Endothelial cell of umbilical vein (primary cell): ENCODE measurements around the gene ETFB. TPM values are rescaled to one million over a fixed set of nuclear protein-coding genes. Genes with fewer than 3 reads are reported as not detected.

Experiments used
- BruUV-seq: library from RNA; stranded (reverse); fragments of 400-500 nt; replicated peaks from 2 replicates; lab custom pipeline; 2021; lab: Mats Ljungman, UMichigan
- CTCF ChIA-PET: fragments of 300-600, 350-600 bp; sonication (Branson Sonifier 250); formaldehyde crosslinking; loops from one replicate; lab custom pipeline; 2021; ENCODE audit warnings: antibody characterized with exemption, inconsistent platforms; lab: Charles Lee
- POLR2A ChIA-PET: fragments of 300-600, 350-600 bp; sonication (Branson Sonifier 250); formaldehyde crosslinking; loops from one replicate; lab custom pipeline; 2021; ENCODE audit warnings: antibody characterized with exemption, inconsistent platforms; lab: Charles Lee
- DNase-seq: peaks from one replicate; pipeline ENCODE4 v3.0.0-alpha.2; 2011; ENCODE audit warnings: low read depth, low spot score
- FAIRE-seq: peaks from 2 replicates; lab custom pipeline; 2011; peaks lifted over from hg19 to GRCh38; lab: Jason Lieb, UNC
- H2AFZ ChIP-seq: 2 replicates; pipeline ENCODE4 v1.6.0; 2012; ENCODE audit warnings: low read depth, low read length, control low read depth, inconsistent platforms
- H3K27ac ChIP-seq: 2 replicates; pipeline ENCODE4 v1.5.1; 2011; ENCODE audit warnings: low read depth, mild to moderate bottlenecking, control low read depth, low read length, moderate library complexity; ENCODE audit not compliant: insufficient read depth
- H3K27me3 ChIP-seq, 2 experiments: 2 replicates each; pipeline versions ENCODE4 v1.6.0 to v1.6.1; 2011; ENCODE audit warnings: low read length in 2 of 2, mixed read lengths in 1 of 2; ENCODE audit not compliant: control insufficient read depth in 2 of 2, insufficient read depth in 2 of 2
- H3K36me3 ChIP-seq, 2 experiments: 2 replicates in 1 of 2; 3 replicates in 1 of 2; pipeline ENCODE4 v1.5.1; 2011; ENCODE audit warnings: low read length in 2 of 2, mild to moderate bottlenecking in 1 of 2, moderate library complexity in 1 of 2; ENCODE audit not compliant: control insufficient read depth in 2 of 2, insufficient read depth in 2 of 2; ENCODE audit errors: extremely low read depth in 1 of 2
- H3K4me1 ChIP-seq: 3 replicates; pipeline ENCODE4 v1.5.1; 2011; ENCODE audit warnings: mild to moderate bottlenecking, low read length; ENCODE audit not compliant: control insufficient read depth, insufficient read depth; ENCODE audit errors: extremely low read depth
- H3K4me2 ChIP-seq: 2 replicates; pipeline ENCODE4 v1.6.1; 2011; ENCODE audit warnings: low read length, control low read depth, mixed read lengths; ENCODE audit not compliant: insufficient read depth
- H3K4me3 ChIP-seq, 3 experiments: fragments of 200-600 bp in 1 of 3; sonication (generic), shearing (Covaris generic) in 1 of 3; replicated peaks in 1 of 3; 2 replicates each; pipeline ENCODE4 v1.5.1; 2011 to 2016; ENCODE audit warnings: control low read depth in 3 of 3, low read length in 3 of 3, mild to moderate bottlenecking in 2 of 3, inconsistent platforms in 1 of 3, low read depth in 1 of 3, moderate library complexity in 1 of 3; ENCODE audit not compliant: insufficient read depth in 1 of 3
- H3K79me2 ChIP-seq: 2 replicates; pipeline ENCODE4 v1.6.0; 2012; ENCODE audit warnings: low read length, inconsistent platforms; ENCODE audit not compliant: control insufficient read depth, insufficient read depth
- H3K9ac ChIP-seq: replicated peaks from 2 replicates; pipeline ENCODE3; 2011; ENCODE audit warnings: low read length, control low read depth; ENCODE audit not compliant: insufficient read depth; ENCODE audit errors: extremely low read depth
- H3K9me1 ChIP-seq: replicated peaks from 3 replicates; pipeline ENCODE4 v1.6.0; 2011; ENCODE audit warnings: mild to moderate bottlenecking, low read length; ENCODE audit not compliant: control insufficient read depth, insufficient read depth; ENCODE audit errors: extremely low read depth
- H3K9me3 ChIP-seq: replicated peaks from 2 replicates; pipeline ENCODE4 v1.5.1; 2012; ENCODE audit warnings: low read length, inconsistent platforms; ENCODE audit not compliant: control insufficient read depth, insufficient read depth
- H4K20me1 ChIP-seq: replicated peaks from 2 replicates; pipeline ENCODE3; 2011; ENCODE audit warnings: mild to moderate bottlenecking, low read length; ENCODE audit not compliant: control insufficient read depth, insufficient read depth; ENCODE audit errors: extremely low read depth
- EZH2 ChIP-seq: IDR thresholded peaks from 2 replicates; pipeline ENCODE4 v1.6.1; 2012; ENCODE audit warnings: borderline replicate concordance, low read depth, mild to moderate bottlenecking, moderate library complexity, low read length, inconsistent platforms; ENCODE audit not compliant: severe bottlenecking
- FOS ChIP-seq: IDR thresholded peaks from 2 replicates; pipeline ENCODE4 v1.6.1; 2011; ENCODE audit warnings: mild to moderate bottlenecking, low read length, moderate library complexity, borderline replicate concordance; ENCODE audit not compliant: insufficient read depth
- GATA2 ChIP-seq: IDR thresholded peaks from 2 replicates; pipeline ENCODE4 v1.7.0; 2011; ENCODE audit warnings: low read depth, mild to moderate bottlenecking, moderate library complexity, mixed read lengths, low read length; ENCODE audit not compliant: insufficient read length, insufficient read depth
- JUN ChIP-seq: IDR thresholded peaks from 2 replicates; pipeline ENCODE4 v1.6.1; 2011; ENCODE audit warnings: borderline replicate concordance, low read depth; ENCODE audit not compliant: insufficient read length, insufficient read depth
- MYC ChIP-seq: IDR thresholded peaks from one replicate; pipeline ENCODE4 v1.6.1; 2011; ENCODE audit warnings: mild to moderate bottlenecking, low read depth, low read length
- POLR2A ChIP-seq: IDR thresholded peaks from 2 replicates; pipeline ENCODE4 v1.6.1; 2012; ENCODE audit warnings: low read depth, mild to moderate bottlenecking, control low read depth, low read length
- POLR2AphosphoS5 ChIP-seq: IDR thresholded peaks from 2 replicates; pipeline ENCODE4 v1.6.1; 2012; ENCODE audit warnings: low read depth, mild to moderate bottlenecking, control low read depth, low read length, moderate library complexity; ENCODE audit not compliant: insufficient read depth
- dilution Hi-C: fragments of 300-500 bp; cut with MboI; formaldehyde crosslinking; loops from one replicate; pipeline ENCODE4 v1.15.0; 2019; ENCODE audit warnings: low sequenced_read_pairs; ENCODE audit not compliant: extremely low pct_ligation_motif_present
- intact Hi-C: fragments of 100-400 bp; cut with micrococcal nuclease; formaldehyde crosslinking; loops from one replicate; pipeline ENCODE4 v1.10.0; 2022
- polyA plus RNA-seq, 4 experiments: library from polyadenylated mRNA; depleted of rRNA in 3 of 4; stranded (reverse) in 3 of 4; unstranded in 1 of 4; fragments of >200 nt; gene quantifications; 2 replicates each; pipeline versions ENCODE4 v1.2.1 to v1.2.3, GENCODE V29; 2011 to 2012; ENCODE audit warnings: missing spikeins in 1 of 4
- total RNA-seq: library from RNA; stranded (reverse); gene quantifications from 2 replicates; pipeline ENCODE4 v1.2.3, GENCODE V29; 2021
- TF ChIP-seq, protein P1 (sequence below), 2 donors: IDR thresholded peaks; 1 replicate in 1 of 2; 2 replicates in 1 of 2; pipeline ENCODE4 v1.5.1; 2011; ENCODE audit warnings: low read length in 2 of 2, mild to moderate bottlenecking in 2 of 2, moderate library complexity in 2 of 2, control low read depth in 1 of 2, inconsistent platforms in 1 of 2, low read depth in 1 of 2; ENCODE audit not compliant: insufficient read depth in 1 of 2; ENCODE audit errors: extremely low read depth in 1 of 2
- TF ChIP-seq, protein P2 (sequence below): IDR thresholded peaks from 2 replicates; pipeline ENCODE4 v1.6.1; 2011; ENCODE audit not compliant: insufficient read depth, insufficient read length

The ETFB gene
- total and polyA plus RNA-seq, 2 donors (not counting 3 experiments of a cell fraction or from before 2014, with no cell fraction given) = 54.1 to 99.2 TPM

DNA sequence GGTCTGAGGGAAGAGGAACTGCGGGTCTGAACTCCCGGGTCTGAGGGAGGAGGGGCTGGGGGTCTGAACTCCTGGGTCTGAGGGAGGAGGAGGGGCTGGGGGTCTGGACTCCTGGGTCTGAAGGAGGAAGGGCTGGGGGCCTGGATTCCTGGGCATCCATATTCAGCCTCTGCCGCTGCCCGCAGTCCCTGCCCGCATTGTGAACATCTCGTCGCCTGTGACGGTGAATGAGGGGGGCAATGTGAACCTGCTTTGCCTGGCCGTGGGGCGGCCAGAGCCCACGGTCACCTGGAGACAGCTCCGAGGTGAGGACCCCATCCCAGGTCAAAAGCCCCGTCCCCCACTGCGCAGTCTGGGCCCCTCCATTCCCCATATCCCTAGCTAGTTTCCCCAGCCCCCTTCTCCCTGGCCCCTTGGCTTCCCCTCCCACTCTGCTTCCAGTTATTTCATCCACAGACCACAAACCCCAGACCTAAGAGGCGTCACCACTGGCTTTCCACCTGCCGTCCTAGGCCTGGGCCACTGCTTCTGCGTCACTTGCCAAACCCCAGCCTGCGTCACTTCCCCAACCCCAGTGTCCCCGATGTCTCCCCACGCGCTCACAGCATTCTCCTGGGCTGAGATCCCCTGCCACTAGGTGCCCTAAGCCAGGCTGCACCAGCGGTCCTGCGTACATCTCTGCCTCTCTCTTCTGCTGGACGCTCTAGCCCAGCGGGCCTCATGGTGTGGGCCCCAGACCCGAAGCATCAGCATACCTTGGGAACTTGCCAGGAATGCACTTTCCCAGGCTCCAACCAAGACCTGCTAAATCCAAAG is 40.8 kb downstream of the ETFB start:
- Histone ChIP-seq H3K27ac (no peak overlapping the region), H2AFZ (no peak overlapping the region), H3K9ac (no peak overlapping the region), H3K4me2 (no peak overlapping the region), H3K4me1 (no peaks in the 10 kb centered on the region), H3K9me1 (no peaks in the 10 kb centered on the region), H3K79me2 (no peaks in the 10 kb centered on the region), H3K4me3 (no peak overlapping the region), H4K20me1 (no peaks in the 10 kb centered on the region), H3K9me3 (no peaks in the 10 kb centered on the region), H3K36me3 (no peaks in the 10 kb centered on the region), H3K27me3 (peaks cover 6 to 7% of the 10 kb centered on the region in 2 experiments)
- DNase-seq (no peak), FAIRE-seq (no peak)
- intact Hi-C loops (loop anchor here (5.0 kb wide), 1 partner anchor 42 kb away; the partner anchor contains the start of genes CLDND2 and ETFB), dilution Hi-C loops (no loop called here)
- no TSS peak for BruUV-seq
- TF ChIP-seq JUN (no peak), EZH2 (no peak), GATA2 (no peak), POLR2AphosphoS5 (no peak), POLR2A (no peak), FOS (no peak), MYC (no peak)
- TF ChIP-seq, protein P1, sequence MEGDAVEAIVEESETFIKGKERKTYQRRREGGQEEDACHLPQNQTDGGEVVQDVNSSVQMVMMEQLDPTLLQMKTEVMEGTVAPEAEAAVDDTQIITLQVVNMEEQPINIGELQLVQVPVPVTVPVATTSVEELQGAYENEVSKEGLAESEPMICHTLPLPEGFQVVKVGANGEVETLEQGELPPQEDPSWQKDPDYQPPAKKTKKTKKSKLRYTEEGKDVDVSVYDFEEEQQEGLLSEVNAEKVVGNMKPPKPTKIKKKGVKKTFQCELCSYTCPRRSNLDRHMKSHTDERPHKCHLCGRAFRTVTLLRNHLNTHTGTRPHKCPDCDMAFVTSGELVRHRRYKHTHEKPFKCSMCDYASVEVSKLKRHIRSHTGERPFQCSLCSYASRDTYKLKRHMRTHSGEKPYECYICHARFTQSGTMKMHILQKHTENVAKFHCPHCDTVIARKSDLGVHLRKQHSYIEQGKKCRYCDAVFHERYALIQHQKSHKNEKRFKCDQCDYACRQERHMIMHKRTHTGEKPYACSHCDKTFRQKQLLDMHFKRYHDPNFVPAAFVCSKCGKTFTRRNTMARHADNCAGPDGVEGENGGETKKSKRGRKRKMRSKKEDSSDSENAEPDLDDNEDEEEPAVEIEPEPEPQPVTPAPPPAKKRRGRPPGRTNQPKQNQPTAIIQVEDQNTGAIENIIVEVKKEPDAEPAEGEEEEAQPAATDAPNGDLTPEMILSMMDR (IDR thresholded peaks at IDR 0.05; ENCODE audit: extremely low read depth in 1 of 2, insufficient read depth in 1 of 2, low read depth in 1 of 2, low read length in 2 of 2) = no peak
- TF ChIP-seq, protein P2, sequence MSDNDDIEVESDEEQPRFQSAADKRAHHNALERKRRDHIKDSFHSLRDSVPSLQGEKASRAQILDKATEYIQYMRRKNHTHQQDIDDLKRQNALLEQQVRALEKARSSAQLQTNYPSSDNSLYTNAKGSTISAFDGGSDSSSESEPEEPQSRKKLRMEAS = no peak
- POLR2A ChIA-PET = no interaction called here
- CTCF ChIA-PET = no interaction called here
